GM19324 (cell line): Measurements from ENCODE around the gene DGKB.

ENCODE experiments used
- ATAC-seq: cut with Tn5 transposase; IDR thresholded peaks from one replicate; pipeline ENCODE4 v1.9.1; 2021; ENCODE audit warnings: mild to moderate bottlenecking, moderate library complexity; ENCODE audit not compliant: unreplicated experiment, low FRiP score

The DGKB gene

DNA sequence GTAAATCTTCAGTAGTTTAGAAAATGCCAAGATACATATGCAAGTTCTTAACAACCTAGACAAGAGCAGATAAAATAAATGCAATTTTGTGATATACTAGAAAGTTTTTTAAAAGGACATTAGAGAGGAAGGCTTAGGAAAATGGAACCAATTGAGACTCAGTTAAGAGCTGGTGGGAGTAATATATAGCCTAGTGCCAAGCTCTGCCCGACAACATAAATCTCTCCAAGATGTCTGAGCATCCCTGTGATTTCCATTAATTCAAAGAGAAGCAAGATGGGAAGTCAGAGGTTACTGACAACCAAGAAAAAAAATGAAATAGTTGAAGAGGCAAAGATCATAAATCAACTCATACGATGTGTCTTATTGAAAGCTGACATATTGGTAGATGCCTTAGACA lies 74.5 kb downstream of the DGKB start:
- ATAC-seq: no peak

DNA sequence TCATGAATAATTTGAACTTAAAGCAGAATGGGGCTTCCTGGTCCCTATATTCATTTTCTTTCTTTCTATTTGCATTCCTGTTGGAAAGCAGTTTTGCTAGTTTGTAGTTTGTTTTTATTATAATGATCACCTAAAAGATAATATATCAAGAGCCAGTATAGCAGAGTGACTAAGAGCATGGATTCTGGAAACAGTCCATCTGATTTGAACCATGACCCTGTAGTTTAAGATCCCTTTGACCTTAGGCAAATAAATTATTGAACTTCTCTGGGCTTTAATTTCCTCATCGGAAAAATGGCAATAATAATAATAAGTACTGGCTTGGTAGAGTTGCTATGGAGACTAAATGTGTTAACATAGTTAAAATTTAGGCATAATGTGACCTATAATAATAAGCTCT lies 76.1 kb downstream of the DGKB start:
- ATAC-seq: no peak

DNA sequence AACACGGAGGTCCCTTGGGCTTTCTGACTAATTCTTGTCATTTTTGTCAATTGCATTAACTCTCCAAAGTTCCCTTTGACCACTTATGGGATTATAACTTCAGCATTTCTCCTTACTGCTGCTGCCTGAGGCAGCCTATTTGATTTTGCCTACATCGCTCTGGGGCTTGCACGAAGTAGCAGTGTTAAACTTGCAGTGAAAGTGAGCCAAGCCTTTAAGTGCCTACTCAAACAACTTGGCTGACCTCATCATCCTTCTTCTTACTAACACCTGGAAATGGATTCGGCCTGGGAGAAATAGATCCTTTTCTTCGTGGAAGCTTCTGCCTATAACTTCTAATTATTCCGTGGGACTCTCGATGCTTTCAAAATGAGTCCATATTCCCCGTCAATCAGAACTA lies 76.6 kb downstream of the DGKB start:
- no peak for ATAC-seq

DNA sequence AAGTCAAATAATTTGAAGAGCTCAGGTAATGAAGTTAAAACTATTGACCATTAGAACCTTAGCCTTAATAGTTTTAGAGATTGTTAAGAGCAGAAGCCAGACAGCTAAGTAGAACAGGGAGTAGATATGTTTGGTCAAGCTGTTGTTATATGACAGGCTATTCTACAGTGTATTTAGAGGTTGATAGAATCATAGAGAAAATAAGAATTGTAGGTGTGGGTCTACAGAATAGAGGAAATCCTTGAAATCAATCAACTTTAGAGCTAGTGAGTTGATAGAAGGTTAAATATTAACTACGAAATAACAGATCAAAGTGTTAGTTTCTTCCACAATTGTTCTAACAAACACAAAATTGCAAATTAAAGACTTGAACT lies 80.1 kb downstream of the DGKB start:
- no peak for ATAC-seq

DNA sequence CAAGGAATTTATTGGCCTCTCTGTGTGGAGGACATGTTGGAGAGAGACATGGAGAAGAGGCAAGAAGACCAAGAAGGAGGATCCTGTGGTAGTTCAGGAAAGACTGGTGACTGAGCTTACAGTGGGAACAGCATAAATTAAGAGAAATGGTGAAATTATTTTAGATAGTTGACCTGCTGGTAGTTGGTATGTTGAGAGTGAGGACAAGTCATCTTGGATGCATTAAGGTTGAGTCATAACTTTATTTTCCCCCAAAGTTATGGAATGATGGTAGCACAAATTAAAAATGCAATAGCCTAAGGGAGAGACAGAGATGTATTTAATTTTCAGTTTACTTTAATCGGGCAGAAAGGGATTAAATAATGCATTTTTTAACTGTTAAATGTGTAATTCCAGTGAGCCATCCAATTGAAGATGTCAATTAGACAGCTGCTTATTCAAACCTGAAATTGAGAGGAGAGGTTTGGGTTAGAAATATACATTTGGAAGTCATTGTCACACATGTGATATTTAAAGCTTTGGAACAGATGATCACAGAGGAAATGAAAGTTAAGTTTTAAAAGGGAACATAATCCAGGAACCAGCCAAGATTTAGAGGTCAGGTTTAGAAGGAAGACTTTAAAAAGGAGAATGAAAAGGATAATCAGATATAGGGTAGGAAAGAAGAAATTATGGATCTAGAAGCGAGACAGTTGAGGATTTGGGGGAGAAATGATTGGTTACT lies 80.6 kb downstream of the DGKB start:
- no peak for ATAC-seq

DNA sequence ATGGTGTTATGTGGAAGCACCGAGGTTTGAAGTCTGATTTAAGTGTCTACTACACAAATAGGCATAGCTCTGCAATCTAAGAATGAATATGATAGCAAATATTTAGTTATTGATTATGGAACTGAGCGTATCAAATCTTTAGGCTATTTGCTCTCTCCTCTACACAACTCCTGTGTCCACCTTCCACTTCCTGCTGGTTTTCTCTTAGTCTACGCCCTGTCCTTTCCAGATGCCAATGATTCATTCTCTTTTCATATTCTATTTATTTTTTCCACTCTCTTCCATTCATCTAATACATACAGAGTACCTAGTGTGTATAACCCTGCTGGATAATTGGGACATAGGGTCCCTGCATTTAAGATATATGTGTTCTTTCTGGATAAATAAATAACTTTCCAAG lies 83.7 kb downstream of the DGKB start:
- no peak for ATAC-seq

DNA sequence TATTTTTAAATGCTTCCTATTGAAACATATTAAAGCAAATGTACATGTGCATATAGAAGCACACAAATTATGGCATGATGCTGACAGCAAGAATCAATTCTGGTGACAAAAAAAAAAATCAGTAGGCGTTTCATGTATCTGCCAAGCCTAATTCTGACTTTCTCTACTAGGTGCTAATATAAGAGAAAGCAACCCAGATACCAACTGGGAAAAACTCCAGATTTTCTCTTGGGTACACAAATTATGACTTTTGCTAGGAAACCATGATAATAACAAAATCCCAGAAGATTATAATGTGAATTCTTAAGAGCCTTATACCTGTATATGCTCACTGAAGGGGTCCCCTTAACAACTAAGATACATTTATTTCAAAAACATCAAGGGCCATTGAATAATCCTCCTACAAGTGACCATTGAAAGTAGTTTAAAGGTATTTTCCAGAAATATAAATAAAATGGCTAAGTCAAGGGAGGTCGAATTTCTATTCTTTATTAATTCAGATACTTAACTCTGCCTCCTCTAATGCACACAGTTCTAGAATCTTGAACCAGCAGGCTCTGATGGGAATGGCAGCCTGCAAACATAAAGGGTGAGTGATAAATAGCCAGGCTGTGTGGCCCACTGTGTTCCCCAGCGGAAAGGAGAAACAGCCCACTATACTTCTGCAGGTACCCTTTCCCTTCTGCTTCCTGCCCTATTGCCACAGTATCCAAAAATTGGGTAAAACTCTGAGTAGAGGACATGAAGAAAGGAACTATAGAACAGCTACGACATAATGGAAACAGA lies 84.5 kb downstream of the DGKB start:
- no peak for ATAC-seq

DNA sequence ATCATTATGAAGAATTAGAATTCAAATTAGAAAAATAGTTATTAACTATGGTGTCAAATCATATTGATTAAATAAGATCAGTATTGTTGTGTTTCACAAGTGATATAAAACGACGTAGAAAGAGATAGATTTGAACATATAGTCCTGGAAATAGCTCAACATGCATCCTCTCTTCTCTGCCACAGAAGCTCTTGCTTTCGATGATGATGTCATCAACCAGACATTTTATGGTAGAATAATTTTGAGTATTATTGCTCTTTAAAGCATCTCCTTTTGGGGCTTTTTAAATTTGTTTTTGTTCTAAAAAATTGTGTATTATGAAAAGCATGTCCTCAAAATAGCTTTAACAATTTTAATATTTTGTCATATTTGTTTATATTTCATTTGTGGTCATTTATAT lies 95.0 kb downstream of the DGKB start:
- no peak for ATAC-seq

DNA sequence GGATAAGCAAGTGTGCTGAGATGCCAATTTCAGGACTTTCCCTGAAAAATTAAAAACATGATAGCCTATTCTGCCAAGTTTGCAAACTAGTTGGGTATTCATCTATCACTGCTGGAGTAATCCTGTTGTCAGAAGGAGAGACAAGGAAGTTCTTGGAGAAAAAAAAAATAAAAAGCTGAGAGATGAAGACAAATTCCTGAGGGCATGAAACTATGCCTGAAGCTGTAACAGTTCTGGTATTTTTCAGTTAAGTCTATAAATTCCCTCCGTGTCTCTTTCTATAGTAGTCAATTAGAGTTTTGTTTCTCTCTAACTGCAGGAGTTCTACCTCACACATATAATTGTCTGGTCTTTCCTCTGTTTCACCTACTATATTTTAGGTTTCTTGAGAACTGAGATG lies 95.7 kb downstream of the DGKB start:
- no peak for ATAC-seq

DNA sequence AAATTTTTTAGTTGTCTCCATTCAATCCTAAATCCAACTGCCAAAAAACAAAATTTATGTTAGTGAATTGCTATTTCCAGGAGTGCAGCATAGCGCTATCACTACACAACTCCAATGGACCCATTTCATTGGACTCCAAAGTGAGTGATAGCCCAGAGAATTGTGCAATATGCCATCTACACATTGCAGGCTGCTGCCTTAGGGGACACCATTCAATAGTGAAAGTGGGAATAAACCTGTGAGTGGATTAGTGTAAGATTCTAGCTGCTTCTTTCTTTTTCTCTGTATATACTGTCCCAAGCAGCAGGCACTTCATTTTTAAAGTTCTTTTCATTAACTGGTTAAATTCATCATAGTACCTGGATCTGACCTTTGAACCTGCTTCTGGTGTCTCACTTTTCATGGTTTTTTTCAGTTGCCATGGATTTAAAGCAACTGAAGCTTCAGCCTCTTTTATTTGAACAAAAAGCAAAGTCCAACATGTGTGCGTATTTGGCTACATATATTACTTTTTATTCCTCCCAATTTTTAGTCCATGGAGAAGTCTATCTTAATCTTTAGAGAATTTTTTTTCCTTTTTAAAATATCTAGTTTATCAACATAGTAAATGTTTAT lies 97.3 kb downstream of the DGKB start:
- ATAC-seq: no peak

DNA sequence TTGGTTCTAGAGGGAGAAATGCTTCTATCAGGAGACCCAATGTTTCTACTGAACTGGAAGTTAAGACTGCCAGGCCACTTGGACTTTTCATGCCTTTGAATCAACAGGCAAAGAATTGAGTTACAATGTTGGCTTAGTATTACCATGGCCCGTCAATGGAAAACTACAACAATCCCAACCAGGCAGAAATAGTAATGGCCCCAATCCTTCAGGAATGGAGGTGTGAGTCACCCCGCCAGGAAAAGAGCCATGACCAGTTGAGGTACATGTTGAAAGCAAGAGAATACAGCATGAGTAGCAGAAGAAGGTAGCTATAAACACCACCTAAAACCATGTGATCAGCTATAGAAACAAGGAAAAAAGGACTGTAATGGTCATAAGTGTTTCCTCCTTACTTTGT lies 101.9 kb downstream of the DGKB start:
- no peak for ATAC-seq

DNA sequence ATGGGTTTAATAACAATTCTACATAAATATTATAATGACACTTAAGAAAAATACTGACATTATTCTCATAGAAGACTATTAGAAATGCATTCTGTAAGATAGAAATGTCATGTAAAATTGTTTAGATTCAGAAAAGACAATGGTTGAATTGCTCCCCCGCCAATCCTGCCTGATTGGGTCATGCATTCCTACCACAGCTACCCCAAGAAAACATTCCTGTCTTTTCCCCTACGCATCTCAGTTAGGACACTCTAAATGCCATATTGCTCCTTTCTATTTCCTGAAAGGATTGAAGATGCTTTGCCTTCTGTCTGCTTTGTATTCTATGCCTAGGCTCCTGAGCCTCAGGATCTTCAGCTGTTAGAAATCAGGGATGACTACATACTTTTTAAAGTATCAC lies 109.4 kb downstream of the DGKB start:
- ATAC-seq: no peak

DNA sequence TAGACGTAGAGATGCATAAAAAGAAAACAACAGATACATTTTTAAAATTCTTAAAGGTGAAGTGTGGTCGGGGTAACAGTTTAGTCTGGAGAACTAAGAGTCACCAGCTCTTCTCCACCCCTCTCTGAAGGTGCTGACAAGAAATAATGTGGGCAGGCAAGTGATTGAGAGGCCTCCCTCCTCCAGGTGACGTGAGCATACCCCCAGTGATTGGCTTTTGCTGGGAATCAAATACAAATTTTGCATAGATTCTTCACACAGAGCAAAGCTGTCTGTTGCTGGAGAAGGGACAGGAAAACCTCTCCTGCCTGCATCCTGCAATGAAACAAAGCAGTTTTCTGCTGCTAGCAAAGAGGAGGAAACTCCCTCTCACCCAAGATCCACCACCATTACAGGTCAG lies 115.0 kb downstream of the DGKB start:
- no peak for ATAC-seq

DNA sequence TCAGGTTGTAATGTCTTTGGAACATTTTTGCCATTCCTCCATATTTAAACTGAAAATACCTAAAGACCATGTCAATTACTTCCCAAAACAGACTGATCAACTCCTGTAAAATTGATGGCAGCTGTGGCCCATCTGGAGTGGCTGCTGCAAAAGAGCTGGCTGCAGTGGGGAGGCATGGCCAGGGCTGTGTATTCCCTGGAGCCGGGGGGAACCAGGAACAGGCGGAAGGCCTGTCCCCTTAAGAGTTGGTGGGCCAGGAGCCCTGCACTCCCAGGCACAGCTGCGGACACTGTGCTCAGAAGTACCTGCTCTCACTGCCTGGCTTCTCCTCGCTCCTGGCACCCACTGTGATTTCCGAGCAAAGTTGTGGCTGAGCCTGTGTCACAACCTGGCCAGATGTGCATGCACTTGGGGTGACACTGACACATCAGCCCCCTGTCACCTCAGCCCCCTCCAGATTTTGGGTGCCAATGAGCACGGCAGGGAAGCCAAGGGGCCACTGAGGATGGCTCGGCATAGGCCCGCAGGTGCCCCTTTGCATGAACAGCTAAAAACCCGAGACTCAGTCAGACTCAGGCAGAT lies 116.1 kb downstream of the DGKB start:
- no peak for ATAC-seq

DNA sequence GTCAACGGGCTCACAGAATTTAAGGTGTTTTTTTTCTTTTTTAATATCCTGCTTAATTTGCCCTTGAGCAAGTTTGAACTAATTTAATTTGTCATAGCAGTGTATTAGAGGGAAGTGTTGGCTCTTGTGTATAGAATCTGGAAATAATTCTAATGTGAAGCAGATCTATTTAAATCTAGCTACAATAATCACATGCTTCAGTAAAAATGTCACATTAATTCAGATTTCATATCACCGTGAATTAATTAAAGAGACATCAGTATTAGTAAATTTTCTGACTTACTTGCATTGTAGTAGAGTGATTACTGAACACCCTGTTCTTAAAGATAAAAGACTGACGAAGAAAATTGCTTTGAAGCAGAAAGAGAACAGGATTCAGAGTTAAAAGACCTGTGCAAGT lies 124.7 kb downstream of the DGKB start:
- ATAC-seq: no peak

DNA sequence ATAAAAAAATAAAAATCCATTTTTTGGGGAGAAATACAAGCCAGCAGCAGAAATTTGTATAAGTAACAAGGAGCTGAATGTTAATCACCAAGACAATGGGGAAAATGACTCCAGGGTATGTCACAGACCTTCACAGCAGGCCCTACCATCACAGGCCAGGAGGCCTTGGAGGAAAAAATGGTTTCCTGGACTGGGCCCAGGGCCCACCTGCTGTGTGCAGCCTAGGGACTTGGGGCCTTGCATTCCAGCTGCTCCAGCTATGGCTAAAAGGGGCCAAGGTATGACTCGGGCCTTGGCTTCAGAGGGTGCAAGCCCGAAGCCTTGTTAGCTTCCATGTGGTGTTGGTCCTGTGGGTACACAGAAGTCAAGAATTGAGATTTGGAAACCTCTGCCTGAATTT lies 126.3 kb downstream of the DGKB start:
- ATAC-seq: no peak

DNA sequence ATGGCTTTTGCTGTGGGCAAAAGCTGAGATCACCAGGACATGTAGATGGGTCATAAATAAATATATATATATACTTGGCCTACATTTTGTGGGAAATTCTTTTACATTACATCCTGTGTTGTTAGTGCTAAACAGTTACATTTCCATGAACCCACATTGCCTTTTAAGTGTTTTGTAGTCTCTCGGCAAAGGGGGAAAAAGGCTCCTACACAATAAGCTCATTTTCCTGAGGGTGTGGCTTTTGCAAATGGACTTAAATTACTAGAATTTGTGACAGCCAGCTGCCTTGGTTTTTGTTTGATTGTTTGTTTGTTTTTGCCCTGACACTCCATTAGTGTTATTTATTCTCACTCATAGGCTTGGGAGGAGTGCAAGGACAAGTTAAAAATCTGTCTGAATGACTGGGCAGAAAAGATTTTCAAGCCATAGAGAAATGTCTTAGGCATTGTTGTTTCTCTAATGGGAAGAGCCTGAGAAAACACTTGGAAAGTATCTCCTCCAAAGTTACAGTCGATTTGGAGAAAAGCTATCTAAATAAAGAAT lies 128.8 kb downstream of the DGKB start:
- ATAC-seq: no peak

DNA sequence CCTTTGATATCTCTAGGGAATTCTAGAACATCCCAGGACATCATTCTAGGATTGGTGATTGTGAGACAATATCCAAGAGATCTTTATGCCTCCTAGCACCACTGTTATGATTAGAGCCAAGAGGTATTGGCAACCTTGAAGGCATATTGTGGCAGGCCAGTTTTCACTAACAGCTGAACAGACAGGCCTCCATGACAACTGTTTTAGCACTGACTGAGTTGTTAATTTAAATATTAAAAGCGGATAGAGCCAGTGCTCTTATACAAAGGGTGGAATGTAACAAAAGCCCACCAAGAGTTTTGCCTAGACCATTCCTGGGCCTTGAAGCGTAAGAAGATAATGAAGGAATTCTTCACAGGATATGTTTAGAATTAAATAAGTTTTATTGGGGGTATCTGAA lies 131.9 kb downstream of the DGKB start:
- no peak for ATAC-seq

DNA sequence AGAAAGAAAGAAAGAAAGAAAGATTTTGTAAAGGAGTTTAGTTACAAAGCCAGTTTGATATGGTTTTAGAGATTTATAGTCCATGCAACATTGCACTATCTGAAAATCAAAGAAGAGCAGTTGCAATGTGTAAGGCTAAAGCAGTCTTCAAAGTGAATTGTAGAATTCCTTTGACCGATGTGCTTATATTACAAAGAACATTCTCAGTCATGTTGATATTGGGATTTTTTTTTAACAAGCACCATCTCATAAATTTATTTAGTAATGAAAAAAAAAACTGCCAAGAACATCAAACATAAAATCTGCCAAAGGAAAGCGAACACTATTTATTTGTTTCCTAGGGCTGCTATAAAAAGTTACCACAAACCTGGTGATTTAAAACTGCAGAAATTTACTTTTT lies 133.3 kb downstream of the DGKB start:
- no peak for ATAC-seq

DNA sequence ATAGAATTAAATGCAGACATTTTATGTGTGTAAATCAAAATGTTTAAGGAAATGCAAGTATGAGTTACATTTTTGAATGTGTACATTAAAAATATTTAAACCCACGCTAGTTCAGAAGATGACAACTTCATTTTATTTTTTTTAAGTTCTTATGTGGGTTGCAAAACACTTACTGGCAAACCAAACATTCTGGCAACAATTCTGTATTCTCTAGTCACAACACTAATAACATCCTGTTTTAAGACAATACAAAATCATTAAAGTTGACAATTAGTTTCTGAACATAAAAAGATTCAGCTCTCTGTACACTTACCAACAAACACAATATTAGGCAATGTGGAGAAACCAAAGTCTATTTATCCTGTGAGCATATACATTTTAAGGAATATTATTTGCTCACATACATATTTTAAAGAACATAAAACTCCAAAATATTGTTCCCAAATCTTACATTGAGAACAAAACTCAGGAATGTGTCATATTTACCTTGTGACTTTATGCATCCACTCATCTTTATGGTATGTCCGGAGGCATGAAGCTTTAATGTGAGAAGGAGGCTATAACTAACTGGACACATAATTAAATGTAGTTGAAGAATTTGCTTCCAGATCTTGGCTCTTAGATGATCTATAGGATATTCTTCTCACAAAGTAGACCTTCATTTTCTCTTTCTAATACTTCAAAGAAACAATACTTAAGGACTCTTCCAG lies 134.7 kb downstream of the DGKB start:
- ATAC-seq: no peak

DNA sequence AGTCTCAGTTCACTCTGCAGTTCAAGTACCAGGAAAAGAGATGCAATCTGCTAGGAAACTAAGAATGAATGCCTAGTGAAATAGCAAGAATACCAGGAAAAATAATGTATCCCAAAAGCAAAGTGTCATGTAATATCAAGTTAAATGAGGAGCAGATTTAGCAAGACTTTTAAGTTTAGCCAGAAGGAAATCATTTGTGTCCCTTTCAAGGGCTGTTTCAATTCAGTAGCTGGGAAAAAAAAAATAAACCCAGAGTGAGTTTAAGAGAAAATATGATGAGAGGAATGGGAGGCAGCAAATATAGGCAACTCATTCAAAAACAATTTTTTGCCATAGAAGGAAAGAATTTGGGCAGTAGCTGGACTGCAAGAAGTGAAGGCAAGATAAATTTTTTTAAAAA lies 135.8 kb downstream of the DGKB start:
- ATAC-seq: no peak
